Keratinocyte (primary cell): ENCODE results near the gene YY1. TPM values are rescaled to one million over a fixed set of nuclear protein-coding genes. Genes with fewer than 3 reads are reported as not detected.

Source experiments
- DNase-seq: peaks from one replicate; pipeline ENCODE4 v3.0.0-alpha.2; 2011; ENCODE audit warnings: low read depth, missing footprints, low spot score
- FAIRE-seq: peaks from 2 replicates; lab custom pipeline; 2011; peaks lifted over from hg19 to GRCh38; lab: Jason Lieb, UNC
- H2AFZ ChIP-seq: 2 replicates; pipeline ENCODE4 v1.6.0; 2012; ENCODE audit warnings: low read length, control low read depth, inconsistent platforms; ENCODE audit not compliant: control insufficient read depth
- H3K27ac ChIP-seq: 2 replicates; pipeline ENCODE4 v1.5.1; 2011; ENCODE audit warnings: low read length; ENCODE audit not compliant: control insufficient read depth, insufficient read depth
- H3K27me3 ChIP-seq: 3 replicates; pipeline ENCODE4 v1.6.0; 2011; ENCODE audit warnings: low read length; ENCODE audit not compliant: control insufficient read depth, insufficient read depth; ENCODE audit errors: extremely low read depth
- H3K36me3 ChIP-seq, 2 experiments: 2 replicates in 1 of 2; 3 replicates in 1 of 2; pipeline ENCODE4 v1.5.1; 2011; ENCODE audit warnings: low read length in 2 of 2, mild to moderate bottlenecking in 1 of 2; ENCODE audit not compliant: control insufficient read depth in 2 of 2, insufficient read depth in 2 of 2; ENCODE audit errors: extremely low read depth in 1 of 2
- H3K4me1 ChIP-seq: 3 replicates; pipeline ENCODE4 v1.5.1; 2011; ENCODE audit warnings: low read length; ENCODE audit not compliant: control insufficient read depth, insufficient read depth; ENCODE audit errors: extremely low read depth
- H3K4me2 ChIP-seq: 3 replicates; pipeline ENCODE4 v1.6.0; 2011; ENCODE audit warnings: low read depth, low read length; ENCODE audit not compliant: control insufficient read depth, insufficient read depth; ENCODE audit errors: extremely low read depth
- H3K4me3 ChIP-seq, 3 experiments: fragments of 200-600 bp in 1 of 3; sonication (generic) in 1 of 3; 2 replicates in 2 of 3; 3 replicates in 1 of 3; pipeline ENCODE4 v1.5.1; 2011 to 2016; ENCODE audit warnings: low read length in 3 of 3, mild to moderate bottlenecking in 3 of 3, control low read depth in 2 of 3, inconsistent platforms in 1 of 3, low read depth in 1 of 3, mixed read lengths in 1 of 3, mixed run types in 1 of 3, moderate library complexity in 1 of 3; ENCODE audit not compliant: control insufficient read depth in 2 of 3, insufficient read depth in 2 of 3; ENCODE audit errors: extremely low read depth in 1 of 3
- H3K79me2 ChIP-seq: 2 replicates; pipeline ENCODE4 v1.6.0; 2012; ENCODE audit warnings: low read length; ENCODE audit not compliant: control insufficient read depth, insufficient read depth
- H3K9ac ChIP-seq: 3 replicates; pipeline ENCODE4 v1.6.0; 2011; ENCODE audit warnings: low read length; ENCODE audit not compliant: control insufficient read depth, insufficient read depth; ENCODE audit errors: extremely low read depth
- H3K9me1 ChIP-seq: 3 replicates; pipeline ENCODE4 v1.6.0; 2011; ENCODE audit warnings: low read length; ENCODE audit not compliant: control insufficient read depth, insufficient read depth; ENCODE audit errors: extremely low read depth
- H3K9me3 ChIP-seq: 2 replicates; pipeline ENCODE4 v1.5.1; 2012; ENCODE audit warnings: low read depth, low read length; ENCODE audit not compliant: control insufficient read depth
- H4K20me1 ChIP-seq: 3 replicates; pipeline ENCODE4 v1.6.0; 2011; ENCODE audit warnings: low read length; ENCODE audit not compliant: control insufficient read depth, insufficient read depth; ENCODE audit errors: extremely low read depth
- EZH2 ChIP-seq: IDR thresholded peaks from one replicate; pipeline ENCODE4 v1.6.1; 2012; ENCODE audit warnings: inconsistent platforms, mild to moderate bottlenecking, low read length, moderate library complexity
- dilution Hi-C: fragments of 300-500 bp; cut with MboI; formaldehyde crosslinking; loops from one replicate; pipeline ENCODE4 v1.7.0; 2020; ENCODE audit warnings: low sequenced_read_pairs; ENCODE audit not compliant: extremely low pct_ligation_motif_present
- polyA minus RNA-seq, 3 experiments: library from RNA; depleted of rRNA, polyadenylated mRNA; stranded (reverse); fragments of >200 nt; gene quantifications; 1 replicate in 1 of 3; 2 replicates in 1 of 3; 3 replicates in 1 of 3; pipeline ENCODE4 v1.2.3, GENCODE V29; 2011
- polyA plus RNA-seq, 5 experiments: library from polyadenylated mRNA; depleted of rRNA in 3 of 5; stranded (reverse) in 3 of 5; stranded (forward) in 1 of 5; unstranded in 1 of 5; fragments of >200 nt; gene quantifications; 1 replicate in 1 of 5; 2 replicates in 3 of 5; 3 replicates in 1 of 5; pipeline versions ENCODE4 v1.2.1 to v1.2.3, GENCODE V29; 2011 to 2012; ENCODE audit warnings: missing spikeins in 2 of 5, low read depth in 1 of 5, low replicate concordance in 1 of 5
- TF ChIP-seq, protein P1 (sequence below), 3 experiments: IDR thresholded peaks in 1 of 3; conservative IDR thresholded peaks in 1 of 3; optimal IDR thresholded peaks in 1 of 3; 2 replicates in 2 of 3; 3 replicates in 1 of 3; pipeline versions ENCODE3 to v1.5.1; 2011; ENCODE audit warnings: low read length in 3 of 3, mild to moderate bottlenecking in 3 of 3, moderate library complexity in 2 of 3, control low read depth in 1 of 3, inconsistent platforms in 1 of 3; ENCODE audit not compliant: insufficient read depth in 2 of 3; ENCODE audit errors: extremely low read depth in 1 of 3

The YY1 gene
- 34.9 to 65.6 TPM (median 38.3 TPM) in 3 replicates for polyA plus RNA-seq
- polyA plus RNA-seq (2011; ENCODE audit: low read depth), result 168 TPM
- 36.2 and 61.6 TPM in 2 replicates for polyA plus RNA-seq (2011; cell fraction: cytosol; rRNA removed)
- 39.4 and 52.3 TPM in 2 replicates for polyA plus RNA-seq (2011; cell fraction: nucleus; rRNA removed)
- 42.1 and 62.3 TPM in 2 replicates for polyA plus RNA-seq (2012; ENCODE audit: low replicate concordance)
- polyA minus RNA-seq, result 16.4 to 31.7 TPM (median 28.0 TPM) in 3 replicates
- 28.0 TPM for polyA minus RNA-seq (2011; cell fraction: cytosol; rRNA and poly(A)+ RNA removed)
- 21.8 and 31.6 TPM in 2 replicates for polyA minus RNA-seq (2011; cell fraction: nucleus; rRNA and poly(A)+ RNA removed)

DNA sequence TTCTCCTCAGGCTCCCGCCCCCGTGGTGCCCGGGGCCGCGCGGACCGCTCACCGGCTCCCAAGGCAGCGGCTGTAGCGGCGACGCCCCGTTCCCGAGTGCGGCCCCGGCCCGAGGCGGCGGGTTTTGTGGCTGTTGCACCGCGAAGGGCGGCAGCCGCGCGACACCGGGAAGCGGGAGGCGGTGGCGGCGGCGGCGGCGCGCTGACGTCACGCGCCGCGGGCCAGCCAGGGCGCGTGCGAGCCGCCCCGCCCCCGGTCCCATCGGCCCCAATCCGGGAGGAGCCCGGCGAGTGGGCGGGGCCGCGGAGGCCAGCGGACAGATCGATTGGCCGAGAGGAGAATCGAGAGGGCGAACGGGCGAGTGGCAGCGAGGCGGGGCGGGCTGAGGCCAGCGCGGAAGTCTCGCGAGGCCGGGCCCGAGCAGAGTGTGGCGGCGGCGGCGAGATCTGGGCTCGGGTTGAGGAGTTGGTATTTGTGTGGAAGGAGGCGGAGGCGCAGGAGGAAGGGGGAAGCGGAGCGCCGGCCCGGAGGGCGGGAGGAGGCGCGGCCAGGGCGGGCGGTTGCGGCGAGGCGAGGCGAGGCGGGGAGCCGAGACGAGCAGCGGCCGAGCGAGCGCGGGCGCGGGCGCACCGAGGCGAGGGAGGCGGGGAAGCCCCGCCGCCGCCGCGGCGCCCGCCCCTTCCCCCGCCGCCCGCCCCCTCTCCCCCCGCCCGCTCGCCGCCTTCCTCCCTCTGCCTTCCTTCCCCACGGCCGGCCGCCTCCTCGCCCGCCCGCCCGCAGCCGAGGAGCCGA is at the start of gene YY1:
Gene YY1, plus strand, starts transcription at position 726 of the 792 bp plus-strand sequence. CDS start 101 bp downstream, outside the sequence.
- Histone ChIP-seq H3K9me1 (peaks cover 2% of the 10 kb centered on the region), H3K9me3 (no peaks in the 10 kb centered on the region), H4K20me1 (peaks cover 3% of the 10 kb centered on the region), H3K36me3 (peaks cover 0 to 3% of the 10 kb centered on the region in 2 experiments), H3K4me1 (peaks cover 10% of the 10 kb centered on the region), H3K4me3 (peak within 1 kb of the TSS; percentile 84 to 100 (median 99)), H3K27ac (peak within 1 kb of the TSS; percentile 89), H3K79me2 (peaks cover 84% of the 10 kb centered on the region), H3K9ac (peak within 1 kb of the TSS; percentile 95), H2AFZ (peak within 1 kb of the TSS; percentile 22), H3K4me2 (peak within 1 kb of the TSS; percentile 41), H3K27me3 (no peaks in the 10 kb centered on the region)
- no peak for TF ChIP-seq EZH2
- TF ChIP-seq, protein P1, sequence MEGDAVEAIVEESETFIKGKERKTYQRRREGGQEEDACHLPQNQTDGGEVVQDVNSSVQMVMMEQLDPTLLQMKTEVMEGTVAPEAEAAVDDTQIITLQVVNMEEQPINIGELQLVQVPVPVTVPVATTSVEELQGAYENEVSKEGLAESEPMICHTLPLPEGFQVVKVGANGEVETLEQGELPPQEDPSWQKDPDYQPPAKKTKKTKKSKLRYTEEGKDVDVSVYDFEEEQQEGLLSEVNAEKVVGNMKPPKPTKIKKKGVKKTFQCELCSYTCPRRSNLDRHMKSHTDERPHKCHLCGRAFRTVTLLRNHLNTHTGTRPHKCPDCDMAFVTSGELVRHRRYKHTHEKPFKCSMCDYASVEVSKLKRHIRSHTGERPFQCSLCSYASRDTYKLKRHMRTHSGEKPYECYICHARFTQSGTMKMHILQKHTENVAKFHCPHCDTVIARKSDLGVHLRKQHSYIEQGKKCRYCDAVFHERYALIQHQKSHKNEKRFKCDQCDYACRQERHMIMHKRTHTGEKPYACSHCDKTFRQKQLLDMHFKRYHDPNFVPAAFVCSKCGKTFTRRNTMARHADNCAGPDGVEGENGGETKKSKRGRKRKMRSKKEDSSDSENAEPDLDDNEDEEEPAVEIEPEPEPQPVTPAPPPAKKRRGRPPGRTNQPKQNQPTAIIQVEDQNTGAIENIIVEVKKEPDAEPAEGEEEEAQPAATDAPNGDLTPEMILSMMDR (optimal IDR thresholded peaks at IDR 0.05 in 1 of 3, IDR thresholded peaks at IDR 0.05 in 1 of 3, conservative IDR thresholded peaks at IDR 0.05 in 1 of 3; ENCODE audit: extremely low read depth in 1 of 3, insufficient read depth in 2 of 3, low read length in 3 of 3), result no peak
- DNase-seq, result no peak
- dilution Hi-C loops, result no loop called here
- no peak for FAIRE-seq

DNA sequence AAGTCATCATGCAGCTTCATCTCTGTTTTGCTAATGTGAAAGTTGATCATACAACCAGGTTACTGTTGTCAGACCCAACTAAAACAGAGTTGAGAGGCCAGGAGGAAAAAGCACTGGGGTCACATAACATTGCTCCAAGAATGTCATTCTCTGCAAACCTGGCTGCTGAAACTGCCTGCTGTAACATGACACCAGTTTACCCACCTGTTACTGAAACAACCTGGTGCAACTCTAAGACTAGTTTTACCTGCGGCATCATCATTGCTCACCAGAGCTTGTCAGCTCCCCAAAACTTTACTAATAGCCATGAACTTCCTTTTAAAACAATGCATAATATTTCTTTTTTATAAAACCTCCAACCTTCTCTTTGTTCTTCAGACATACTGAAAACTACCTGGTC is 48.8 kb upstream of the YY1 start:
- Histone ChIP-seq H3K79me2 (no peaks in the 10 kb centered on the region), H3K9ac (no peak overlapping the region), H4K20me1 (no peaks in the 10 kb centered on the region), H3K9me1 (no peaks in the 10 kb centered on the region), H3K4me1 (peaks cover 12% of the 10 kb centered on the region), H3K27ac (no peak overlapping the region), H3K36me3 (no peaks in the 10 kb centered on the region), H3K4me2 (no peak overlapping the region), H3K9me3 (no peaks in the 10 kb centered on the region), H3K27me3 (no peaks in the 10 kb centered on the region), H3K4me3 (no peak overlapping the region), H2AFZ (no peak overlapping the region)
- TF ChIP-seq, protein P1 (optimal IDR thresholded peaks at IDR 0.05 in 1 of 3, IDR thresholded peaks at IDR 0.05 in 1 of 3, conservative IDR thresholded peaks at IDR 0.05 in 1 of 3; ENCODE audit: extremely low read depth in 1 of 3, insufficient read depth in 2 of 3, low read length in 3 of 3), result no peak
- DNase-seq (no peak), FAIRE-seq (no peak)
- dilution Hi-C loops, result no loop called here
